Keratinocyte (primary cell): ENCODE data around the gene AK2.

Source experiments
- EZH2 ChIP-seq: IDR thresholded peaks from one replicate; pipeline ENCODE4 v1.6.1; 2012; ENCODE audit warnings: inconsistent platforms, mild to moderate bottlenecking, low read length, moderate library complexity
- TF ChIP-seq, protein P1 (sequence below), 3 experiments: IDR thresholded peaks in 1 of 3; conservative IDR thresholded peaks in 1 of 3; optimal IDR thresholded peaks in 1 of 3; 2 replicates in 2 of 3; 3 replicates in 1 of 3; pipeline versions ENCODE3 to v1.5.1; 2011; ENCODE audit warnings: low read length in 3 of 3, mild to moderate bottlenecking in 3 of 3, moderate library complexity in 2 of 3, control low read depth in 1 of 3, inconsistent platforms in 1 of 3; ENCODE audit not compliant: insufficient read depth in 2 of 3; ENCODE audit errors: extremely low read depth in 1 of 3

DNA sequence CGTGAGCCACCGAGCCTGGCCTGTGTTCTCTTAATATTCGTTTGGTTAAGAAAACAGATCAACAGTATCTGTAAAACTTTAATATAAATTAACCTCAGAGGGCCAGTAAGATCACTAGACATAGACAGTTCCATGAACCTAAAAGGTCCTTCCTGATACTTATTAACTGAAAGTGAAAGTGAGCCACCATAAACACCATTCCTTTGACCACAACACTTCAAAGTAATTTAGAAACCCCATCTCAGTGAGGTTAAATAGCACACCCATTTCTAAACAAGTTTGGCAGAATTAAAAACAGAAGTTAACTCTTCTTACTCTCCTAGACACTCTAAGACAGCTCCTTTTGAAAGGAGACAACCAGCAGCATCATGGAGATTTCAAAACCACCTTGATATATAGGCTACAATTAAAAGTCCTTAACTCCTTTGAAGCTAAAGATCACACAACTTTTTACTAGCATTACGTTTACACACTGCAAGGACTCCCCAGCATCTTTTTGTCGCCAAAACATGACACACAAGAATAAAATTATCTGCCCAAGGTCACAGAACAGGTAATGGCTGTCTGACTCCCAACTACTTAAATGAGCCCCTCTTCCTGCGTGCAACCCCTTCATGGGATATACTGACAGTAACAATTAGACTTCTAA is 74.3 kb downstream of the AK2 start:
- TF ChIP-seq, protein P1, sequence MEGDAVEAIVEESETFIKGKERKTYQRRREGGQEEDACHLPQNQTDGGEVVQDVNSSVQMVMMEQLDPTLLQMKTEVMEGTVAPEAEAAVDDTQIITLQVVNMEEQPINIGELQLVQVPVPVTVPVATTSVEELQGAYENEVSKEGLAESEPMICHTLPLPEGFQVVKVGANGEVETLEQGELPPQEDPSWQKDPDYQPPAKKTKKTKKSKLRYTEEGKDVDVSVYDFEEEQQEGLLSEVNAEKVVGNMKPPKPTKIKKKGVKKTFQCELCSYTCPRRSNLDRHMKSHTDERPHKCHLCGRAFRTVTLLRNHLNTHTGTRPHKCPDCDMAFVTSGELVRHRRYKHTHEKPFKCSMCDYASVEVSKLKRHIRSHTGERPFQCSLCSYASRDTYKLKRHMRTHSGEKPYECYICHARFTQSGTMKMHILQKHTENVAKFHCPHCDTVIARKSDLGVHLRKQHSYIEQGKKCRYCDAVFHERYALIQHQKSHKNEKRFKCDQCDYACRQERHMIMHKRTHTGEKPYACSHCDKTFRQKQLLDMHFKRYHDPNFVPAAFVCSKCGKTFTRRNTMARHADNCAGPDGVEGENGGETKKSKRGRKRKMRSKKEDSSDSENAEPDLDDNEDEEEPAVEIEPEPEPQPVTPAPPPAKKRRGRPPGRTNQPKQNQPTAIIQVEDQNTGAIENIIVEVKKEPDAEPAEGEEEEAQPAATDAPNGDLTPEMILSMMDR (optimal IDR thresholded peaks at IDR 0.05 in 1 of 3, IDR thresholded peaks at IDR 0.05 in 1 of 3, conservative IDR thresholded peaks at IDR 0.05 in 1 of 3; ENCODE audit: extremely low read depth in 1 of 3, insufficient read depth in 2 of 3, low read length in 3 of 3) = no peak
- no peak for TF ChIP-seq EZH2
